Neural progenitor cell (in vitro differentiated cells): ENCODE data around the gene AGBL4.

ENCODE experiments used
- EZH2 ChIP-seq: fragments of 200-600 bp; sonication (generic); IDR thresholded peaks from 2 replicates; pipeline ENCODE4 v1.6.1; 2017; ENCODE audit warnings: antibody characterized with exemption, mild to moderate bottlenecking, moderate library complexity
- EZH2phosphoT487 ChIP-seq: fragments of 200-600 bp; sonication (generic); IDR thresholded peaks from 2 replicates; pipeline ENCODE4 v1.6.1; 2017; ENCODE audit warnings: antibody characterized with exemption
- TF ChIP-seq, protein P1 (sequence below): fragments of 200-600 bp; sonication (generic); IDR thresholded peaks from 2 replicates; pipeline ENCODE4 v1.5.1; 2017; ENCODE audit warnings: antibody characterized with exemption, mild to moderate bottlenecking

DNA sequence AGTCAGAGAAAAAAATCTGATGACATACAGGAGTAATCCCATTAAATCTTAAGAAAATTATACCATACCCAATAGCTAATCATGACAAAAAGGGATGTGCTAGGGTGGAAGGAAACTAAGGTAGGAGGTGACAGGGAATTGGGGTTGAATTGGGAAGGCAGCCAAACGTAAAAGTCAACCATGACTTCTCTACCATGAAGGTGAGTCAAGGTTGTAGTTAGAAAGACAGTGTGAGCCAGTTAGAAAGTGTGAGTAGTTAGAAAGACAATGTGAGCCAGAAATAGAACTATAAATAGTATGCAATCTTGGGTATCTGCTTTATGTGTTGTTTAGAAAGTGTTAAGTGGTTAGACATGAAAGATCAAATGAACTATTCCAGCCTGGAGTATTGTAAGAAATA lies 556.8 kb downstream of the AGBL4 start:
- TF ChIP-seq, protein P1, sequence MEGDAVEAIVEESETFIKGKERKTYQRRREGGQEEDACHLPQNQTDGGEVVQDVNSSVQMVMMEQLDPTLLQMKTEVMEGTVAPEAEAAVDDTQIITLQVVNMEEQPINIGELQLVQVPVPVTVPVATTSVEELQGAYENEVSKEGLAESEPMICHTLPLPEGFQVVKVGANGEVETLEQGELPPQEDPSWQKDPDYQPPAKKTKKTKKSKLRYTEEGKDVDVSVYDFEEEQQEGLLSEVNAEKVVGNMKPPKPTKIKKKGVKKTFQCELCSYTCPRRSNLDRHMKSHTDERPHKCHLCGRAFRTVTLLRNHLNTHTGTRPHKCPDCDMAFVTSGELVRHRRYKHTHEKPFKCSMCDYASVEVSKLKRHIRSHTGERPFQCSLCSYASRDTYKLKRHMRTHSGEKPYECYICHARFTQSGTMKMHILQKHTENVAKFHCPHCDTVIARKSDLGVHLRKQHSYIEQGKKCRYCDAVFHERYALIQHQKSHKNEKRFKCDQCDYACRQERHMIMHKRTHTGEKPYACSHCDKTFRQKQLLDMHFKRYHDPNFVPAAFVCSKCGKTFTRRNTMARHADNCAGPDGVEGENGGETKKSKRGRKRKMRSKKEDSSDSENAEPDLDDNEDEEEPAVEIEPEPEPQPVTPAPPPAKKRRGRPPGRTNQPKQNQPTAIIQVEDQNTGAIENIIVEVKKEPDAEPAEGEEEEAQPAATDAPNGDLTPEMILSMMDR: no peak
- TF ChIP-seq EZH2 (no peak), EZH2phosphoT487 (no peak)
